Panc1 (cell line): ENCODE data around the gene SSH2. TPM values are rescaled to one million over a fixed set of nuclear protein-coding genes. Genes with fewer than 3 reads are reported as not detected.

Source experiments
- ATAC-seq: fragments of 200-7000 bp; cut with Tn5 transposase; 2 replicates; pipeline ENCODE4 v1.9.1; 2020; ENCODE audit warnings: mild to moderate bottlenecking, moderate library complexity
- BruUV-seq: library from RNA; stranded (reverse); fragments of 400-500 nt; replicated peaks from 2 replicates; lab custom pipeline; 2021; lab: Mats Ljungman, UMichigan
- CTCF ChIA-PET: fragments of 300-600 bp; sonication (Branson Sonifier 250); formaldehyde crosslinking; loops from one replicate; lab custom pipeline; 2022; ENCODE audit warnings: antibody characterized with exemption; lab: Charles Lee
- POLR2A ChIA-PET: fragments of 300-600 bp; sonication (Branson Sonifier 250); formaldehyde crosslinking; loops from one replicate; lab custom pipeline; 2022; ENCODE audit warnings: antibody characterized with exemption; lab: Charles Lee
- DNase-seq: peaks from one replicate; pipeline ENCODE4 v3.0.0-alpha.2; 2010; ENCODE audit warnings: low read depth, low spot score
- H3K27ac ChIP-seq: 2 replicates; pipeline ENCODE4 v1.5.1; 2011; ENCODE audit warnings: mild to moderate bottlenecking, low read length, inconsistent platforms
- H3K27me3 ChIP-seq: fragments of 200-500 bp; sonication (Bioruptor generic); 2 replicates; pipeline ENCODE4 v1.6.0; 2014; ENCODE audit warnings: low read length, inconsistent platforms; ENCODE audit not compliant: control insufficient read depth, insufficient read depth
- H3K36me3 ChIP-seq: fragments of 200-500 bp; sonication (Bioruptor generic); 2 replicates; pipeline ENCODE4 v1.5.1; 2014; ENCODE audit warnings: inconsistent platforms, mild to moderate bottlenecking, low read length, moderate library complexity; ENCODE audit not compliant: control insufficient read depth, insufficient read depth
- H3K4me1 ChIP-seq: 2 replicates; pipeline ENCODE4 v1.5.1; 2011; ENCODE audit warnings: inconsistent platforms, mild to moderate bottlenecking, low read length, moderate library complexity; ENCODE audit not compliant: control insufficient read depth, insufficient read depth
- H3K4me3 ChIP-seq, 2 experiments: 2 replicates each; pipeline ENCODE4 v1.5.1; 2011 to 2012; ENCODE audit warnings: low read depth in 2 of 2, low read length in 2 of 2, mild to moderate bottlenecking in 2 of 2, inconsistent platforms in 1 of 2, moderate library complexity in 1 of 2
- H3K9me3 ChIP-seq: fragments of 200-500 bp; sonication (Bioruptor generic); 2 replicates; pipeline ENCODE4 v1.5.1; 2014; ENCODE audit warnings: low read depth, mild to moderate bottlenecking, inconsistent platforms, low read length, moderate library complexity; ENCODE audit not compliant: control insufficient read depth, insufficient read depth
- CTCF ChIP-seq: fragments of 450-650 bp; IDR thresholded peaks from 2 replicates; pipeline ENCODE4 v1.5.1; 2017; ENCODE audit warnings: mild to moderate bottlenecking
- POLR2AphosphoS5 ChIP-seq: IDR thresholded peaks from 2 replicates; pipeline ENCODE4 v1.6.1; 2012; ENCODE audit warnings: mild to moderate bottlenecking, low read depth, low read length, moderate library complexity
- REST ChIP-seq, 2 experiments: IDR thresholded peaks; 2 replicates each; pipeline ENCODE4 v1.6.1; 2011 to 2012; ENCODE audit warnings: low read depth in 2 of 2, control low read depth in 1 of 2, low read length in 1 of 2, mild to moderate bottlenecking in 1 of 2, moderate library complexity in 1 of 2; ENCODE audit not compliant: insufficient read depth in 1 of 2
- SIN3A ChIP-seq: IDR thresholded peaks from 2 replicates; pipeline ENCODE4 v1.6.1; 2012; ENCODE audit warnings: low read depth, mild to moderate bottlenecking, low read length, moderate library complexity, borderline replicate concordance; ENCODE audit not compliant: insufficient read depth
- TCF7L2 ChIP-seq: IDR thresholded peaks from 2 replicates; pipeline ENCODE4 v1.6.1; 2011; ENCODE audit warnings: mild to moderate bottlenecking, low read depth, low read length, inconsistent platforms
- in situ Hi-C: cut with HindIII; loops from 2 replicates; pipeline ENCODE4 v1.10.0; 2016; ENCODE audit warnings: low sequenced_read_pairs, low pct_unique_long_range_greater_than_20kb
- intact Hi-C: fragments of 100-400 bp; cut with micrococcal nuclease; formaldehyde crosslinking; loops from one replicate; pipeline ENCODE4 v1.10.0; 2022; ENCODE audit not compliant: unreplicated experiment
- total RNA-seq: library from RNA; stranded (reverse); gene quantifications from one replicate; pipeline ENCODE4 v1.2.1, GENCODE V29; 2021; ENCODE audit not compliant: unreplicated experiment

The SSH2 gene
- total RNA-seq, 1 experiment from 2014 or later: 30.6 TPM

GRCh38 chr17:29674281-29674680 is 255.7 kb downstream of the SSH2 start:
- Histone ChIP-seq H3K4me3 (no peak overlapping the region), H3K9me3 (no peaks in the 10 kb centered on the region), H3K36me3 (no peaks in the 10 kb centered on the region), H3K27me3 (no peaks in the 10 kb centered on the region), H3K27ac (no peak overlapping the region), H3K4me1 (no peaks in the 10 kb centered on the region)
- TF ChIP-seq CTCF: no peak
- TF ChIP-seq SIN3A: no peak
- TF ChIP-seq POLR2AphosphoS5: no peak
- TF ChIP-seq REST (IDR thresholded peaks at IDR 0.05; ENCODE audit: insufficient read depth in 1 of 2, low read depth in 2 of 2, low read length in 1 of 2): no peak
- intact Hi-C loops: no loop called here
- ChIA-PET POLR2A (interaction anchor here (0.6 to 0.7 kb wide), 2 partner anchors 27 to 56 kb away, joined by 3 read pairs; no protein-coding TSS in a partner anchor), CTCF (no interaction called here)
- no TSS peak for BruUV-seq
- no peak for ATAC-seq
- no peak for DNase-seq
- in situ Hi-C loops: no loop called here

GRCh38 chr17:29671661-29672060 is 258.4 kb downstream of the SSH2 start:
- intact Hi-C loops (no loop called here), in situ Hi-C loops (no loop called here)
- no peaks in the 10 kb centered on the region for H3K27me3 ChIP-seq
- no peak overlapping the region for H3K27ac ChIP-seq
- ChIA-PET POLR2A (no interaction called here), CTCF (no interaction called here)
- H3K4me3 ChIP-seq: no peak overlapping the region
- H3K4me1 ChIP-seq: no peaks in the 10 kb centered on the region
- no peaks in the 10 kb centered on the region for H3K36me3 ChIP-seq
- ATAC-seq: no peak
- H3K9me3 ChIP-seq: no peaks in the 10 kb centered on the region
- BruUV-seq: no TSS peak
- DNase-seq: no peak
- TF ChIP-seq CTCF: no peak
- TF ChIP-seq TCF7L2: no peak
- no peak for TF ChIP-seq POLR2AphosphoS5
- TF ChIP-seq REST (IDR thresholded peaks at IDR 0.05; ENCODE audit: insufficient read depth in 1 of 2, low read depth in 2 of 2, low read length in 1 of 2): no peak
- no peak for TF ChIP-seq SIN3A
